ENCODE results near the gene FOXQ1.
"Not testable (repeated sequence)": the region's sequence is repeated elsewhere in the genome, so short reads cannot be mapped to it uniquely, and the experiment has no call there.

The FOXQ1 gene

GRCh38 chr6:1347161-1347560, 35.3 kb downstream of the FOXQ1 start:
- no peak overlapping the region for H3K27ac ChIP-seq
- TF ChIP-seq ZFX (IDR thresholded peaks at IDR 0.05; ENCODE audit: borderline replicate concordance), result no peak
- no peak for TF ChIP-seq CTCF (IDR thresholded peaks at IDR 0.05)

GRCh38 chr6:1348675-1349074, 36.8 kb downstream of the FOXQ1 start:
- no peak overlapping the region for H3K27ac ChIP-seq
- TF ChIP-seq CTCF (IDR thresholded peaks at IDR 0.05), result no peak
- no peak for TF ChIP-seq ZFX (IDR thresholded peaks at IDR 0.05; ENCODE audit: borderline replicate concordance)

GRCh38 chr6:1349655-1350054, 37.8 kb downstream of the FOXQ1 start:
- H3K27ac ChIP-seq, result no peak overlapping the region
- no peak for TF ChIP-seq ZFX (IDR thresholded peaks at IDR 0.05; ENCODE audit: borderline replicate concordance)
- TF ChIP-seq CTCF (IDR thresholded peaks at IDR 0.05), result no peak

GRCh38 chr6:1351381-1352008, 39.6 kb downstream of the FOXQ1 start:
- TF ChIP-seq CTCF (IDR thresholded peaks at IDR 0.05) (no peak), ZFX (IDR thresholded peaks at IDR 0.05; ENCODE audit: borderline replicate concordance) (no peak)
- no peak overlapping the region for H3K27ac ChIP-seq

GRCh38 chr6:1355068-1355467, 43.2 kb downstream of the FOXQ1 start:
- not testable (repeated sequence) for H3K27ac ChIP-seq

GRCh38 chr6:1361717-1362116, 49.8 kb downstream of the FOXQ1 start:
- not testable (repeated sequence) for H3K27ac ChIP-seq

- TF ChIP-seq CTCF (IDR thresholded peaks at IDR 0.05) (no peak), ZFX (IDR thresholded peaks at IDR 0.05; ENCODE audit: borderline replicate concordance) (no peak)
- H3K27ac ChIP-seq, result no peak overlapping the region
Measured at GRCh38 chr6:1362643-1363042, 50.7 kb downstream of the FOXQ1 start.

GRCh38 chr6:1363298-1363697, 51.4 kb downstream of the FOXQ1 start:
- H3K27ac ChIP-seq, result no peak overlapping the region
- TF ChIP-seq ZFX (IDR thresholded peaks at IDR 0.05; ENCODE audit: borderline replicate concordance) (no peak), CTCF (IDR thresholded peaks at IDR 0.05) (no peak)

Measured in 22Rv1 (cell line).